MCF 10A (cell line): ENCODE results near the gene BCL2. TPM values are rescaled to one million over a fixed set of nuclear protein-coding genes. Genes with fewer than 3 reads are reported as not detected.

Experiments used
- BruUV-seq: library from RNA; stranded (reverse); fragments of 400-500 nt; replicated peaks from 2 replicates; lab custom pipeline; 2021; lab: Mats Ljungman, UMichigan
- CTCF ChIA-PET: fragments of 300-600 bp; sonication (Branson Sonifier 250); formaldehyde crosslinking; extraction: SDS; loops from one replicate; lab custom pipeline; 2021; ENCODE audit warnings: antibody characterized with exemption, inconsistent platforms; lab: Yijun Ruan, JAX
- POLR2A ChIA-PET: fragments of 300-600, 350-650 bp; sonication (Branson Sonifier 250); formaldehyde crosslinking; extraction: SDS; loops from one replicate; lab custom pipeline; 2020; ENCODE audit warnings: antibody characterized with exemption, inconsistent platforms; lab: Yijun Ruan, JAX
- DNase-seq: peaks from one replicate; pipeline ENCODE4 v3.0.0-alpha.2; 2018; ENCODE audit not compliant: unreplicated experiment
- H3K27ac Mint-ChIP-seq: one replicate; pipeline ENCODE4 v1.8.0; 2022; ENCODE audit warnings: mild to moderate bottlenecking, low read depth, mixed read lengths; ENCODE audit not compliant: unreplicated experiment
- H3K27me3 Mint-ChIP-seq: one replicate; pipeline ENCODE4 v1.8.0; 2022; ENCODE audit warnings: mixed read lengths; ENCODE audit not compliant: insufficient read depth, unreplicated experiment
- H3K36me3 Mint-ChIP-seq: one replicate; pipeline ENCODE4 v1.8.0; 2022; ENCODE audit warnings: mild to moderate bottlenecking, moderate library complexity, mixed read lengths; ENCODE audit not compliant: insufficient read depth, unreplicated experiment
- H3K4me1 Mint-ChIP-seq: one replicate; pipeline ENCODE4 v1.8.0; 2022; ENCODE audit warnings: mixed read lengths; ENCODE audit not compliant: insufficient read depth, unreplicated experiment
- H3K4me3 Mint-ChIP-seq: one replicate; pipeline ENCODE4 v1.8.0; 2022; ENCODE audit warnings: mild to moderate bottlenecking, moderate library complexity, mixed read lengths; ENCODE audit not compliant: unreplicated experiment
- H3K9me3 Mint-ChIP-seq: one replicate; pipeline ENCODE4 v1.8.0; 2022; ENCODE audit warnings: mixed read lengths; ENCODE audit not compliant: unreplicated experiment
- intact Hi-C: fragments of 100-400 bp; cut with micrococcal nuclease; formaldehyde crosslinking; loops from 2 replicates; pipeline ENCODE4 v1.14.1; 2022
- total RNA-seq: library from RNA; stranded (reverse); gene quantifications from 2 replicates; pipeline ENCODE4 v1.2.3, GENCODE V29; 2022
- TF ChIP-seq, protein P1 (sequence below): fragments of 200-600 bp; IDR thresholded peaks from one replicate; pipeline ENCODE4 v1.8.0; 2022; ENCODE audit warnings: antibody characterized with exemption, mild to moderate bottlenecking; ENCODE audit not compliant: unreplicated experiment

The BCL2 gene
- total RNA-seq, 1 experiment from 2014 or later: 3.0 TPM

DNA sequence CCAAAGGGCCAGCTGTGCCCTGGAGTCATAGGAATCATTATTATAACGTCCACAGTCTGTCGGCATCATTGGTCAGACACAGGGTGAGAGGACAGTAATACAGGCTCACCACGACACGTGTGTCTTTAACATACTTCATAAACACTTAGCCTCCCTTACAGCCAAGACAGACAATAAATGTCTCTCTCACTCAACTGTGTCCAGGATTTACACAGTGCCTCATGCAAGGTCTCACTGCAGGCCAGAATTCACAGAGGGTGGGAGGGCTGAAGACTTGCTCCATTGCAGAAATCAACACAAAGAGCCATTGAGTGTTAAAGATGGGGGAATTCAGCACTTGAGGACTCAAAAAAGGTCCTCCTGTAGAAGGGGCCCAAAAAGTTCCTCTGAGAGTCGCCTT lies 210.5 kb downstream of the BCL2 start:
- Mint-ChIP-seq H3K27ac (no peak overlapping the region), H3K4me3 (no peak overlapping the region), H3K27me3 (no peaks in the 10 kb centered on the region), H3K36me3 (no peaks in the 10 kb centered on the region), H3K4me1 (peaks cover 5% of the 10 kb centered on the region), H3K9me3 (no peaks in the 10 kb centered on the region)
- CTCF ChIA-PET: no interaction called here
- no peak for DNase-seq
- intact Hi-C loops: no loop called here
- BruUV-seq: no TSS peak
- TF ChIP-seq, protein P1, sequence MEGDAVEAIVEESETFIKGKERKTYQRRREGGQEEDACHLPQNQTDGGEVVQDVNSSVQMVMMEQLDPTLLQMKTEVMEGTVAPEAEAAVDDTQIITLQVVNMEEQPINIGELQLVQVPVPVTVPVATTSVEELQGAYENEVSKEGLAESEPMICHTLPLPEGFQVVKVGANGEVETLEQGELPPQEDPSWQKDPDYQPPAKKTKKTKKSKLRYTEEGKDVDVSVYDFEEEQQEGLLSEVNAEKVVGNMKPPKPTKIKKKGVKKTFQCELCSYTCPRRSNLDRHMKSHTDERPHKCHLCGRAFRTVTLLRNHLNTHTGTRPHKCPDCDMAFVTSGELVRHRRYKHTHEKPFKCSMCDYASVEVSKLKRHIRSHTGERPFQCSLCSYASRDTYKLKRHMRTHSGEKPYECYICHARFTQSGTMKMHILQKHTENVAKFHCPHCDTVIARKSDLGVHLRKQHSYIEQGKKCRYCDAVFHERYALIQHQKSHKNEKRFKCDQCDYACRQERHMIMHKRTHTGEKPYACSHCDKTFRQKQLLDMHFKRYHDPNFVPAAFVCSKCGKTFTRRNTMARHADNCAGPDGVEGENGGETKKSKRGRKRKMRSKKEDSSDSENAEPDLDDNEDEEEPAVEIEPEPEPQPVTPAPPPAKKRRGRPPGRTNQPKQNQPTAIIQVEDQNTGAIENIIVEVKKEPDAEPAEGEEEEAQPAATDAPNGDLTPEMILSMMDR: no peak
- POLR2A ChIA-PET: no interaction called here

DNA sequence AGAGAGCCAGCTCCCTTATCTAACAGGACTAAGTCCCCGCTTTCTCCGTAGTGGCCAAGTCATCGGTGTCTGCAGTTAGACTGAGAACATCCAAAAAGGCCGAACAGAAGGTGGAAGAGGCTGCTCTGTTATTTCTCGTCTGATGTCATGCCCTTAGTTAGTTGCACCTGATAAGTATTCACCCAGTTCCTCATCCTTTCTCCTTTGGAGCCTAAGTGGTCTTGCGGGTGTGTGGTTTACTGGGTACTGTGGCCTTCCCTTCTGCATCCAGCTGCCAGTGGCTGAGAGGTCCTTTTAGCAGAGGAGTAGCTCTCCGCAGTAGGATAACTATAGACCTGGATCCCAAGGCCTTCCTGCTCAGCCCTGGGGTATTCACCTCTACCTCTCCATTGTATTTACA lies 211.6 kb downstream of the BCL2 start:
- no peak overlapping the region for H3K27ac Mint-ChIP-seq
- POLR2A ChIA-PET: no interaction called here
- TF ChIP-seq, protein P1: no peak
- H3K36me3 Mint-ChIP-seq: no peaks in the 10 kb centered on the region
- peaks cover 9% of the 10 kb centered on the region for H3K4me1 Mint-ChIP-seq
- CTCF ChIA-PET: no interaction called here
- H3K4me3 Mint-ChIP-seq: no peak overlapping the region
- BruUV-seq: no TSS peak
- no peaks in the 10 kb centered on the region for H3K27me3 Mint-ChIP-seq
- intact Hi-C loops: no loop called here
- peaks cover 10% of the 10 kb centered on the region for H3K9me3 Mint-ChIP-seq
- DNase-seq: no peak

GRCh38 chr18:63107171-63107845 lies 212.3 kb downstream of the BCL2 start:
- Mint-ChIP-seq H3K27me3 (no peaks in the 10 kb centered on the region), H3K9me3 (peaks cover 12% of the 10 kb centered on the region), H3K4me3 (no peak overlapping the region), H3K36me3 (no peaks in the 10 kb centered on the region), H3K4me1 (peaks cover 11% of the 10 kb centered on the region), H3K27ac (no peak overlapping the region)
- ChIA-PET CTCF (no interaction called here), POLR2A (no interaction called here)
- BruUV-seq: no TSS peak
- no peak for DNase-seq
- intact Hi-C loops: no loop called here
- TF ChIP-seq, protein P1: no peak

GRCh38 chr18:63106727-63107126 lies 212.8 kb downstream of the BCL2 start:
- no peaks in the 10 kb centered on the region for H3K36me3 Mint-ChIP-seq
- POLR2A ChIA-PET: no interaction called here
- H3K27ac Mint-ChIP-seq: no peak overlapping the region
- intact Hi-C loops: no loop called here
- CTCF ChIA-PET: no interaction called here
- no TSS peak for BruUV-seq
- no peak for DNase-seq
- no peaks in the 10 kb centered on the region for H3K27me3 Mint-ChIP-seq
- no peak overlapping the region for H3K4me3 Mint-ChIP-seq
- peaks cover 12% of the 10 kb centered on the region for H3K9me3 Mint-ChIP-seq
- peaks cover 7% of the 10 kb centered on the region for H3K4me1 Mint-ChIP-seq
- TF ChIP-seq, protein P1: no peak
